ENCODE measurements around the gene BABAM2. TPM values are rescaled to one million over a fixed set of nuclear protein-coding genes. Genes with fewer than 3 reads are reported as not detected.

Gene BABAM2
- total and polyA plus RNA-seq, 2 of the 4 experiments (the other 2 are of a cell fraction) = 20.9 to 23.1 TPM

GRCh38 chr2:28224648-28225472, 334.3 kb downstream of the BABAM2 start:
- Histone ChIP-seq H3K14ac (replicated peaks; ENCODE audit: low read depth, low read length) (peak overlapping the region; percentile 59), H2AFZ (replicated peaks; ENCODE audit: low read length, poor library complexity) (peak overlapping the region; percentile 46), H4K91ac (ENCODE audit: insufficient read depth, low read depth, low read length) (peak overlapping the region; percentile 62), H3K4ac (ENCODE audit: low read depth, low read length) (peak overlapping the region; percentile 82), H3K27ac (ENCODE audit: insufficient read depth, low read length) (peak overlapping the region; percentile 94), H2AK9ac (replicated peaks; ENCODE audit: low read depth, low read length, poor library complexity) (peak overlapping the region; percentile 6), H3K9me1 (ENCODE audit: insufficient read depth, low read length) (peaks cover 11% of the 10 kb centered on the region; the same call in 1 of the 2 replicates), H3K9me3 (ENCODE audit: control insufficient read depth, insufficient read depth, low read length) (no peaks in the 10 kb centered on the region), H3K4me1 (ENCODE audit: control insufficient read depth, insufficient read depth, low read length) (peaks cover 12% of the 10 kb centered on the region), H3K4me3 (ENCODE audit: insufficient read depth, low read depth, low read length) (no peak overlapping the region), H2BK15ac (ENCODE audit: low read depth, low read length) (peak overlapping the region; percentile 51; the same call in 2 of the 3 replicates), H3K56ac (ENCODE audit: extremely low read depth, insufficient read depth, low read length) (no peak overlapping the region; the same call in 1 of the 2 replicates), H4K8ac (ENCODE audit: low read depth in 2 of 2, low read length in 2 of 2) (peak overlapping the region; percentile 24 to 78; a peak in 3 of 4 replicates), H3K18ac (ENCODE audit: low read depth, low read length) (peak overlapping the region; percentile 96), H2BK120ac (ENCODE audit: low read depth, low read length) (peak overlapping the region; percentile 90), H2AK5ac (ENCODE audit: low read depth, low read length) (peak overlapping the region; percentile 57), H2BK20ac (ENCODE audit: low read depth, low read length) (peak overlapping the region; percentile 86), H3K23ac (ENCODE audit: low read depth, low read length) (0 out of 2 replicates have a peak overlapping the region, but pooled peaks have one; percentile 2), H3K9ac (ENCODE audit: low read depth, low read length) (peak overlapping the region; percentile 68), H3K36me3 (ENCODE audit: control insufficient read depth, insufficient read depth, low read length) (no peaks in the 10 kb centered on the region), H3K79me1 (ENCODE audit: low read depth in 1 of 2, low read length in 2 of 2) (peaks cover 0 to 6% of the 10 kb centered on the region in 2 experiments; a peak in 1 of 4 replicates), H3K27me3 (ENCODE audit: control insufficient read depth, insufficient read depth, low read length) (no peaks in the 10 kb centered on the region), H2BK5ac (ENCODE audit: low read depth, low read length, poor library complexity, severe bottlenecking) (peak overlapping the region; percentile 58), H3K4me2 (ENCODE audit: low read depth, low read length) (peak overlapping the region; percentile 42), H4K5ac (ENCODE audit: low read depth, low read length) (peak overlapping the region; percentile 95), H4K20me1 (ENCODE audit: insufficient read depth, low read length) (no peaks in the 10 kb centered on the region)
- ATAC-seq (ENCODE audit: low read depth) (peak; percentile 86), DNase-seq (peak; percentile 93)
- TF ChIP-seq CEBPB (IDR thresholded peaks at IDR 0.05; ENCODE audit: low read depth, low read length) (peak; percentile 77), RFX5 (IDR thresholded peaks at IDR 0.05; ENCODE audit: low read depth, low read length) (no peak), MAFK (IDR thresholded peaks at IDR 0.05; ENCODE audit: low read depth, low read length) (peak; percentile 96), CTCF (conservative IDR thresholded peaks at IDR 0.05; ENCODE audit: low read depth, low read length) (no peak)
- intact Hi-C loops (cut with micrococcal nuclease) (loop anchor here (5.0 to 10.0 kb wide), 2 partner anchors 268 to 470 kb away; no protein-coding TSS in a partner anchor), in situ Hi-C loops (cut with MboI; ENCODE audit: low sequenced_read_pairs) (no loop called here), dilution Hi-C loops (cut with HindIII; ENCODE audit: low sequenced_read_pairs, unreplicated experiment) (no loop called here)
- ChIA-PET POLR2A (ENCODE audit: unreplicated experiment) (interaction anchor here (0.7 kb wide), 1 partner anchor 167 kb away, joined by 6 read pairs; no protein-coding TSS in a partner anchor), CTCF (interaction anchor here (0.6 kb wide), 1 partner anchor 55 kb away, joined by 3 read pairs; no protein-coding TSS in a partner anchor)
- WGBS, 2 experiments (ENCODE audit: extremely low coverage in 2 of 2, insufficient read length in 1 of 2) = no CpG with 5 or more reads among the region's 9 CpGs
- no TSS peak for BruUV-seq (replicated peaks)
